AG04450 (cell line): Measurements from ENCODE around the gene HIP1. TPM values are rescaled to one million over a fixed set of nuclear protein-coding genes. Genes with fewer than 3 reads are reported as not detected.

Experiments used
- CTCF ChIA-PET: fragments of 300-600, 350-600 bp; formaldehyde crosslinking; extraction: SDS; loops from one replicate; lab custom pipeline; 2022; ENCODE audit warnings: antibody characterized with exemption, inconsistent platforms; lab: Charles Lee
- POLR2A ChIA-PET: fragments of 350-600 bp; formaldehyde crosslinking; extraction: SDS; loops from one replicate; lab custom pipeline; 2021; ENCODE audit warnings: antibody characterized with exemption, inconsistent platforms; lab: Yijun Ruan, JAX
- DNase-seq: peaks from one replicate; pipeline ENCODE4 v3.0.0-alpha.2; 2011; ENCODE audit warnings: low read depth, low spot score
- H3K27ac ChIP-seq: one replicate; pipeline ENCODE4 v1.5.1; 2012; ENCODE audit warnings: low read depth, low read length, control low read depth
- H3K27me3 ChIP-seq: one replicate; pipeline ENCODE4 v1.6.0; 2012; ENCODE audit warnings: low read length; ENCODE audit not compliant: control insufficient read depth, insufficient read depth
- H3K4me3 ChIP-seq: 2 replicates; pipeline ENCODE4 v1.5.1; 2011; ENCODE audit warnings: mild to moderate bottlenecking, low read depth, low read length, control low read depth
- H3K9me3 ChIP-seq: 2 replicates; pipeline ENCODE4 v1.5.1; 2012; ENCODE audit warnings: low read length; ENCODE audit not compliant: control insufficient read depth, insufficient read depth
- CTCF ChIP-seq: IDR thresholded peaks from 2 replicates; pipeline ENCODE4 v1.5.1; 2011; ENCODE audit warnings: low read depth, low read length, control low read depth, inconsistent platforms
- polyA plus RNA-seq: library from polyadenylated mRNA; depleted of rRNA; stranded (reverse); fragments of >200 nt; gene quantifications from 2 replicates; pipeline ENCODE4 v1.2.3, GENCODE V29; 2011

HIP1 gene
- polyA plus RNA-seq, 1 experiment, result 13.7 TPM

DNA sequence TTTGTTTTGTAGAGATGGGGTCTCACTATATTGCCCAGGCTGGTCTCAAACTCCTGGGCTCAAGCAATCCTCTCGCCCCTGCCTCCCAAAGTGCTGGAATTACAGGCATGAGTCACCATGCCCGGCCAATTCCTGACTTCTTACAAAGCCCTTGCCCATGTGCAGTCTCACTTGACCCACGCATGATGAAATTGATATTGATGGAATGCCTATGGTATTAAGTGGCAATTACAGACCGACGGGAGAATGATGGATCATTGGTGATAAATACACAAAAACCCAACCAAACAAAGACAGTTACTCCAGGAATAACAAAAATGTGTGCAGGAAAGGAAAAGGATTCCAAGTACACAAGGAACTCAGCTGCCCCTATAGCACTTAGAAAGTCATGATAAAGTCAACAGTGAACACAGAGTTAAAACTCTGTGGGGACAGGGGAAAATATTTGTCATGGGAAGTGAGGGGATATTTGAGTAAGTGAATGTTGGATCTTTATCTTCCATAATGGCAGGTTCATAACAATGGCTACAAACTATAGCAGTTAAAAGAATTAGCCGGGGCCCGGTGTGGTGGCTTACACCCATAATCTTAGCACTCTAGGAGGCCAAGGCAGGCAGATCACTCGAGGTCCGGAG lies 21.6 kb downstream of the HIP1 start:
- no peak for DNase-seq
- H3K4me3 ChIP-seq, result no peak overlapping the region
- no peaks in the 10 kb centered on the region for H3K9me3 ChIP-seq
- ChIA-PET POLR2A (interaction anchor here (0.5 kb wide), 1 partner anchor 286 kb away, joined by 9 read pairs; no protein-coding TSS in a partner anchor), CTCF (no interaction called here)
- TF ChIP-seq CTCF, result no peak
- no peaks in the 10 kb centered on the region for H3K27me3 ChIP-seq
- H3K27ac ChIP-seq, result no peak overlapping the region

DNA sequence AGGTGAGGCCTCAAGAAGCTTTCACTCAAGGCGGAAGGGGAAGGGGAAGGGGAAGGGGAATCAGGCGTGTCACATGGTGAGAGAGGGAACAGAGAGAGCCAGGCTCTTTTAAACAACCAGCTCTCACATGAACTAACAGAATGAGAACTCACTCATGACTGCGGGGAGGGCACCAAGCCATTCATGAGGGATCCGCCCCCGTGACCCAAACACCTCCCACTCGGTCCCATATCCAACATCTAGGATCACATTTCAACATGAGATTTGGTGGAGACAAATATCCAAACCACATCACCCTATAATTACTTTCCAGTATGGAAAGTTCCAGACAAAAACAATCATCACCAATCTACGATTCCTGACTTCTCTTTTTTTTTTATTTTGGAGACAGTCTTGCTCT lies 22.9 kb downstream of the HIP1 start:
- Histone ChIP-seq H3K27ac (no peak overlapping the region), H3K9me3 (no peaks in the 10 kb centered on the region), H3K27me3 (no peaks in the 10 kb centered on the region), H3K4me3 (no peak overlapping the region)
- no peak for TF ChIP-seq CTCF
- POLR2A ChIA-PET, result no interaction called here
- CTCF ChIA-PET, result no interaction called here
- no peak for DNase-seq

GRCh38 chr7:75712517-75713361 lies 26.0 kb downstream of the HIP1 start:
- CTCF ChIA-PET, result interaction anchor here (1.8 kb wide), 1 partner anchor 50 kb away, joined by 7 read pairs; no protein-coding TSS in a partner anchor
- H3K4me3 ChIP-seq, result no peak overlapping the region
- H3K9me3 ChIP-seq, result peaks cover 4% of the 10 kb centered on the region; the same call in 1 of the 2 replicates
- peak overlapping the region; percentile 71 for H3K27ac ChIP-seq
- H3K27me3 ChIP-seq, result no peaks in the 10 kb centered on the region
- TF ChIP-seq CTCF, result no peak
- POLR2A ChIA-PET, result no interaction called here
- DNase-seq, result no peak

- Histone ChIP-seq H3K27ac (peak overlapping the region; percentile 71), H3K9me3 (peaks cover 4% of the 10 kb centered on the region; the same call in 1 of the 2 replicates), H3K4me3 (peak overlapping the region; percentile 13; the same call in 1 of the 2 replicates), H3K27me3 (no peaks in the 10 kb centered on the region)
- ChIA-PET POLR2A (interaction anchor here (0.6 kb wide), 1 partner anchor 9 kb away, joined by 3 read pairs; no protein-coding TSS in a partner anchor), CTCF (interaction anchor here (0.6 to 1.8 kb wide), 3 partner anchors 9 to 167 kb away, joined by 3 to 7 read pairs (median 7); no protein-coding TSS in a partner anchor)
- DNase-seq, result no peak
- no peak for TF ChIP-seq CTCF
Measured at GRCh38 chr7:75711656-75712514, 26.9 kb downstream of the HIP1 start.
